ENCODE data around the gene PUSL1.

DNA sequence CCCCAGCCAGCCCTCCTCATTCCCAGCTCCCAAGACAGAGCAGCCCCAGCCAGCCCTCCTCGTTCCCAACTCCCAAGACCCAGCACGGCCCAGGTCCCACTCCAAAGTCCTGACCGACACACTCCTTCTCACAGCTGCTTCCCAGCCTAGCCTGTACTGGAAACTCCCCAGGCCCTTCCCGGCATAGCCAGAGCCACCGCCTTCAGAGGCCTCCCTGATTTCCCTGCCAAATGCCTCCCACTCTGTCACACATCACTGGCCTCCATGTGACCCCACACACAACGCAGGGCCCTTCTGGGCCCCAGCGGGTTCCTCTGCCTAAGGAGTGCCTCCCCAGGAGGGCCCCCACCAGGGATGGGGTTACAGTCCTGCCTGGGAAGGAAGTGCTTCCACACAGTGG lies 37.6 kb upstream of the PUSL1 start:
- TF ChIP-seq, protein P1, sequence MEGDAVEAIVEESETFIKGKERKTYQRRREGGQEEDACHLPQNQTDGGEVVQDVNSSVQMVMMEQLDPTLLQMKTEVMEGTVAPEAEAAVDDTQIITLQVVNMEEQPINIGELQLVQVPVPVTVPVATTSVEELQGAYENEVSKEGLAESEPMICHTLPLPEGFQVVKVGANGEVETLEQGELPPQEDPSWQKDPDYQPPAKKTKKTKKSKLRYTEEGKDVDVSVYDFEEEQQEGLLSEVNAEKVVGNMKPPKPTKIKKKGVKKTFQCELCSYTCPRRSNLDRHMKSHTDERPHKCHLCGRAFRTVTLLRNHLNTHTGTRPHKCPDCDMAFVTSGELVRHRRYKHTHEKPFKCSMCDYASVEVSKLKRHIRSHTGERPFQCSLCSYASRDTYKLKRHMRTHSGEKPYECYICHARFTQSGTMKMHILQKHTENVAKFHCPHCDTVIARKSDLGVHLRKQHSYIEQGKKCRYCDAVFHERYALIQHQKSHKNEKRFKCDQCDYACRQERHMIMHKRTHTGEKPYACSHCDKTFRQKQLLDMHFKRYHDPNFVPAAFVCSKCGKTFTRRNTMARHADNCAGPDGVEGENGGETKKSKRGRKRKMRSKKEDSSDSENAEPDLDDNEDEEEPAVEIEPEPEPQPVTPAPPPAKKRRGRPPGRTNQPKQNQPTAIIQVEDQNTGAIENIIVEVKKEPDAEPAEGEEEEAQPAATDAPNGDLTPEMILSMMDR (IDR thresholded peaks at IDR 0.05) = no peak
- no peak for TF ChIP-seq POLR2A (IDR thresholded peaks at IDR 0.05)
